Measurements from ENCODE around the gene MOB1A.

The MOB1A gene

DNA sequence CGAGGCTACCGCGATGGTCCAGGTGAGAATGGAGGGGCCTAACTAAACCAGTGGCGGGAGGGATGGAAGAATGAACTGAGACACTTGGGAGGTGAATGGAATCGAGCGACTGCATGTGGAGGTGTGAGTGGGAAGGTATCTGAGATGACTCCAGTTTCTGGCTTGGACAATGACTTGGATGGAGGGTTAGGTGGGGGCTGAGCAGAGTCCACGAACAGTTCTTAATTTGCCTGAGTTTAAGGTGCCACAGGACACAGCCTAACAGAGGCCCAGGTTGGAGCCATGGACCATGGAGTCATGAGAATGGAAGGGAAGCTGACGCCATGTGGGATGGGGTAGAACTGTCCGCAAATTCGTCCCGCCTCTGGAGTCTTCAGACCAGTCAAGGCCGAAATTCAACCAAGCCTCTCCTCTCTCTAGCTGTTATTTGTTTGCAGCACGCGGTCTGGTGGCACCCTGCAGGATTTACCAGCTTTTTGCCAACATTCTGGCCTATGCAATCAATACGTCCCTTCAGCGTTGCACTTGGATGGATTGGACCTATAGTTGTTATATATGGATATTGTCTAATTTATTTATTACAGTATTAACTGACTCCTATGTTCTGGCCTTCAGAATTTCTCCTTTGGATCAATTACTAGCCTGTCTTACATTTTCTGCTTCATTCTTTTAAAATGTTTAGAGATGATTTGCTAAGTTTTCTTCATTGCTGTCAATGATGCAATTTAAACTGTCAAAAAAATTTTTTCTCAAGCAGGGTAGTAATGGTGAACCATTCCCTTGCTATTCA lies 30.0 kb downstream of the MOB1A start:
- TF ChIP-seq ZFX (IDR thresholded peaks at IDR 0.05), result no peak
- TF ChIP-seq, protein P1, sequence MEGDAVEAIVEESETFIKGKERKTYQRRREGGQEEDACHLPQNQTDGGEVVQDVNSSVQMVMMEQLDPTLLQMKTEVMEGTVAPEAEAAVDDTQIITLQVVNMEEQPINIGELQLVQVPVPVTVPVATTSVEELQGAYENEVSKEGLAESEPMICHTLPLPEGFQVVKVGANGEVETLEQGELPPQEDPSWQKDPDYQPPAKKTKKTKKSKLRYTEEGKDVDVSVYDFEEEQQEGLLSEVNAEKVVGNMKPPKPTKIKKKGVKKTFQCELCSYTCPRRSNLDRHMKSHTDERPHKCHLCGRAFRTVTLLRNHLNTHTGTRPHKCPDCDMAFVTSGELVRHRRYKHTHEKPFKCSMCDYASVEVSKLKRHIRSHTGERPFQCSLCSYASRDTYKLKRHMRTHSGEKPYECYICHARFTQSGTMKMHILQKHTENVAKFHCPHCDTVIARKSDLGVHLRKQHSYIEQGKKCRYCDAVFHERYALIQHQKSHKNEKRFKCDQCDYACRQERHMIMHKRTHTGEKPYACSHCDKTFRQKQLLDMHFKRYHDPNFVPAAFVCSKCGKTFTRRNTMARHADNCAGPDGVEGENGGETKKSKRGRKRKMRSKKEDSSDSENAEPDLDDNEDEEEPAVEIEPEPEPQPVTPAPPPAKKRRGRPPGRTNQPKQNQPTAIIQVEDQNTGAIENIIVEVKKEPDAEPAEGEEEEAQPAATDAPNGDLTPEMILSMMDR (conservative IDR thresholded peaks at IDR 0.05), result no peak
- H3K27ac ChIP-seq, result peak overlapping the region; percentile 83; the same call in 1 of the 2 replicates

DNA sequence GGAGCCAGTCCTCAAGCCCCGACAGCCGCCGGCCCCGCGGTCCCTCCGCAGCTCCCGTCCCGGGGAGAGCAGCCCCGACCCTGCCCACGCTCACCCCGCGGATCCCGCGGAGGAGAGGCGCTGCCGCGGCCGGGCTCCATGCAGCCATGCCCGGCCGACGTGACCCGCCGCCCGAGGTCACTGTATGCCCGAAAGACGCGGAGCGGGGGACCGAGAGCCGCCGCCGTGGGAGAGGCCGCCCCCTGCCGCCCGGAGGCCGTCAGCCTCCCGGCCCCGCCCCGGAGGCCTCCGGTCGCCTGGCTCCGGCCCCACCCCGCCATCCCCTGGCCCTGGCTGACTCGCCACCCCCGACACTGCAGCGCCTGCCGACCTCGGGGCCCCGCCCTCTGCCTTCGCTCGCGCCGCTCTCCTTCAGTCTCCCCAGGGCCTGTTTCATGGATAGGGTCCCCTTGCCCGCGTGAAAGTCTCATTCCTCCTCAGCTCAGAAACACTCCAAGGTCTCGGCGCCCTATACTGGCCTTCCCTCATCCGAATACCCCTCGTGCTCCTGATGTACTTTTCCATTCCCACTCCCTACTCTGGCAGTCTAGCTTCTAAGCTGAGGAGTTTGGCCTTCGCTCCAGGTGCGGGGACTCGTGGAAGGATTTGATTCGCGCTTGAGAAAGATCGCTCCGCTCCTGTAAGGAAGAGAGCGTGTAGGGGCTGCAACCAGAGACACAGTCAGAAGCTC lies 30.8 kb downstream of the MOB1A start, which contains the start of gene BOLA3:
Gene BOLA3 (minus strand): TSS at position 186 of the 730 bp plus-strand sequence. CDS start 38 bp downstream, at position 148.
- no peak for TF ChIP-seq ZFX (IDR thresholded peaks at IDR 0.05)
- TF ChIP-seq, protein P1 (conservative IDR thresholded peaks at IDR 0.05), result peak; percentile 83
- H3K27ac ChIP-seq, result peak within 1 kb of the TSS; percentile 83

GRCh38 chr2:74146929-74147726 lies 31.6 kb downstream of the MOB1A start:
- TF ChIP-seq ZFX (IDR thresholded peaks at IDR 0.05), result no peak
- peak overlapping the region; percentile 83 for H3K27ac ChIP-seq

DNA sequence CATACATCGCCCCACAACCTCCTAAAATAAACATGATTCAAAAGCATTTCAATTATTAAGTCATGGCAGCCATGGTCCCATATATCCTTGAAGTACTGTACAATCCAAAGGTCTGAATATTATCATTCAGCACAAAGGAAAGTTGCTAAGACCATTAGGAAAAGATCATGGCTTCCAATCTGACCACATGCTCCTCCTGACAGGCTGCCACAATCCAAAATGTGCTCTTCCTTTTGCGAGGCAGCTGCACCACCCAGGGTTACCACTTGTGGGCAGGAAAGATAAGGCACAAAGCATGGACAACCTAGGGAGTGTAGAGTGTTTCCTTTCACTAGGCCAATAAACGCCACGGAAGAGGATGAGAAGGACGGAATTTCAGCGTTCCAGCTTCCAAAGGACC lies 36.3 kb downstream of the MOB1A start:
- TF ChIP-seq ZFX (IDR thresholded peaks at IDR 0.05), result no peak
- TF ChIP-seq, protein P1 (conservative IDR thresholded peaks at IDR 0.05), result peak; percentile 23; the same call in 1 of the 2 replicates

GRCh38 chr2:74138600-74139323 lies 39.9 kb downstream of the MOB1A start:
- TF ChIP-seq, protein P1 (conservative IDR thresholded peaks at IDR 0.05), result peak; percentile 13
- no peak for TF ChIP-seq ZFX (IDR thresholded peaks at IDR 0.05)
- no peak overlapping the region for H3K27ac ChIP-seq

More for the DNA sequence above, 36.3 kb downstream of the MOB1A start:
- no peak overlapping the region for H3K27ac ChIP-seq

- no peak overlapping the region for H3K27ac ChIP-seq
- TF ChIP-seq ZFX (IDR thresholded peaks at IDR 0.05), result no peak
- TF ChIP-seq, protein P1 (conservative IDR thresholded peaks at IDR 0.05), result no peak
Measured at GRCh38 chr2:74137651-74138599, 40.8 kb downstream of the MOB1A start.
